ENCODE data around the gene INPP4B.

Gene INPP4B

GRCh38 chr4:142329313-142329712 is 516.8 kb downstream of the INPP4B start:
- no peak for DNase-seq

- DNase-seq: no peak
These were observed 519.9 kb downstream of the INPP4B start for GRCh38 chr4:142326181-142326580.

- no peak for DNase-seq
These were observed 521.5 kb downstream of the INPP4B start for GRCh38 chr4:142324572-142324971.

- no peak for DNase-seq
These were observed 523.1 kb downstream of the INPP4B start for GRCh38 chr4:142322996-142323395.

- no peak for DNase-seq
These were observed 527.8 kb downstream of the INPP4B start for GRCh38 chr4:142318280-142318679.

GRCh38 chr4:142316913-142317312 is 529.2 kb downstream of the INPP4B start:
- DNase-seq: no peak

GRCh38 chr4:142316025-142316424 is 530.1 kb downstream of the INPP4B start:
- no peak for DNase-seq

GRCh38 chr4:142314686-142315085 is 531.4 kb downstream of the INPP4B start:
- no peak for DNase-seq

GRCh38 chr4:142314247-142314646 is 531.9 kb downstream of the INPP4B start:
- DNase-seq: no peak

- no peak for DNase-seq
These were observed 533.7 kb downstream of the INPP4B start for GRCh38 chr4:142312391-142312790.

- DNase-seq: no peak
These were observed 534.2 kb downstream of the INPP4B start for GRCh38 chr4:142311916-142312315.

- no peak for DNase-seq
These were observed 536.3 kb downstream of the INPP4B start for GRCh38 chr4:142309772-142310171.

- DNase-seq: no peak
These were observed 538.2 kb downstream of the INPP4B start for GRCh38 chr4:142307857-142308256.

- no peak for DNase-seq
These were observed 548.8 kb downstream of the INPP4B start for GRCh38 chr4:142297313-142297712.

GRCh38 chr4:142293536-142293935 is 552.6 kb downstream of the INPP4B start:
- DNase-seq: no peak

GRCh38 chr4:142292231-142292630 is 553.9 kb downstream of the INPP4B start:
- no peak for DNase-seq

GRCh38 chr4:142291299-142292050 is 554.6 kb downstream of the INPP4B start:
- DNase-seq: no peak

- DNase-seq: no peak
These were observed 558.7 kb downstream of the INPP4B start for GRCh38 chr4:142287371-142287770.

GRCh38 chr4:142285222-142285583 is 560.9 kb downstream of the INPP4B start:
- no peak for DNase-seq

GRCh38 chr4:142284402-142285221 is 561.5 kb downstream of the INPP4B start:
- DNase-seq: no peak

GRCh38 chr4:142282870-142283431 is 563.1 kb downstream of the INPP4B start:
- DNase-seq: no peak

- DNase-seq: no peak
These were observed 564.1 kb downstream of the INPP4B start for GRCh38 chr4:142281999-142282398.

- DNase-seq: no peak
These were observed 567.4 kb downstream of the INPP4B start for GRCh38 chr4:142278663-142279062.

- DNase-seq: no peak
These were observed 567.9 kb downstream of the INPP4B start for GRCh38 chr4:142278171-142278570.
